Neural cell (in vitro differentiated cells): ENCODE measurements around the gene GLYATL3. TPM values are rescaled to one million over a fixed set of nuclear protein-coding genes. Genes with fewer than 3 reads are reported as not detected.

Experiments used
- H2AFZ ChIP-seq: fragments of 200-600, 300-800 bp; sonication (generic), shearing (Covaris generic); 2 replicates; pipeline ENCODE4 v1.6.0; 2014; ENCODE audit warnings: low read depth, mild to moderate bottlenecking, antibody characterized with exemption, low read length, moderate library complexity
- H3F3A ChIP-seq: fragments of 200-600 bp; shearing (Covaris generic); 2 replicates; pipeline ENCODE4 v1.6.1; 2016; ENCODE audit warnings: mild to moderate bottlenecking, moderate library complexity, mixed read lengths, antibody characterized with exemption, low read length; ENCODE audit not compliant: insufficient read depth, poor library complexity, severe bottlenecking
- H3K27ac ChIP-seq: fragments of 200-600, 300-800 bp; sonication (generic), shearing (Covaris generic); 2 replicates; pipeline ENCODE4 v1.5.1; 2014; ENCODE audit warnings: mild to moderate bottlenecking, low read length, moderate library complexity
- H3K27me3 ChIP-seq: fragments of 300-800, 200-600 bp; sonication (generic), shearing (Covaris generic); 2 replicates; pipeline ENCODE4 v1.6.0; 2014; ENCODE audit warnings: mild to moderate bottlenecking, low read depth, low read length, moderate library complexity; ENCODE audit not compliant: insufficient read depth
- H3K36me3 ChIP-seq: fragments of 300-800, 200-600 bp; sonication (generic), shearing (Covaris generic); 2 replicates; pipeline ENCODE4 v1.5.1; 2014; ENCODE audit warnings: mild to moderate bottlenecking, antibody characterized with exemption, low read length, moderate library complexity; ENCODE audit not compliant: insufficient read depth
- H3K4me2 ChIP-seq: fragments of 300-800, 200-600 bp; sonication (generic), shearing (Covaris generic); 2 replicates; pipeline ENCODE4 v1.6.0; 2014; ENCODE audit warnings: mild to moderate bottlenecking, low read length
- H3K4me3 ChIP-seq: fragments of 300-800, 200-600 bp; sonication (generic), shearing (Covaris generic); 2 replicates; pipeline ENCODE4 v1.5.1; 2014; ENCODE audit warnings: mild to moderate bottlenecking, low read length, moderate library complexity
- H3K79me2 ChIP-seq: fragments of 200-600 bp; shearing (Covaris generic); replicated peaks from 2 replicates; pipeline ENCODE4 v1.6.0; 2014; ENCODE audit warnings: mild to moderate bottlenecking, low read length, moderate library complexity; ENCODE audit not compliant: insufficient read depth
- H3K9ac ChIP-seq: fragments of 300-800, 200-600 bp; sonication (generic), shearing (Covaris generic); 2 replicates; pipeline ENCODE4 v1.6.1; 2016; ENCODE audit warnings: mild to moderate bottlenecking, low read length, mixed read lengths
- H3K9me2 ChIP-seq: fragments of 200-600 bp; shearing (Covaris generic); 2 replicates; pipeline ENCODE4 v1.6.1; 2016; ENCODE audit warnings: mild to moderate bottlenecking, low read length, mixed read lengths; ENCODE audit not compliant: insufficient read depth
- H3K9me3 ChIP-seq: fragments of 200-600, 300-800 bp; sonication (generic), shearing (Covaris generic); 2 replicates; pipeline ENCODE4 v1.6.1; 2016; ENCODE audit warnings: mild to moderate bottlenecking, mixed run types, low read length, moderate library complexity, mixed read lengths
- H4K20me1 ChIP-seq: fragments of 200-600 bp; shearing (Covaris generic); 2 replicates; pipeline ENCODE4 v1.6.1; 2016; ENCODE audit warnings: mild to moderate bottlenecking, mixed run types; ENCODE audit not compliant: insufficient read depth
- CTCF ChIP-seq: fragments of 450-650 bp; IDR thresholded peaks from 2 replicates; pipeline ENCODE4 v1.5.1; 2014; ENCODE audit warnings: antibody characterized with exemption, mild to moderate bottlenecking, moderate library complexity; ENCODE audit not compliant: poor library complexity, severe bottlenecking
- EP300 ChIP-seq: fragments of 450-650 bp; conservative IDR thresholded peaks from 2 replicates; pipeline ENCODE4 v1.6.1; 2014; ENCODE audit warnings: antibody characterized with exemption, mild to moderate bottlenecking, moderate library complexity; ENCODE audit not compliant: poor library complexity, severe bottlenecking
- EZH2 ChIP-seq: fragments of 200-600, 300-800 bp; shearing (Covaris generic), sonication (generic); IDR thresholded peaks from 2 replicates; pipeline ENCODE4 v1.6.1; 2014; ENCODE audit warnings: antibody characterized with exemption, low read length, borderline replicate concordance, mild to moderate bottlenecking; ENCODE audit not compliant: insufficient read depth, poor library complexity, severe bottlenecking
- MXI1 ChIP-seq: fragments of 450-650 bp; conservative IDR thresholded peaks from 2 replicates; pipeline ENCODE4 v1.6.1; 2014; ENCODE audit warnings: antibody characterized with exemption, mild to moderate bottlenecking; ENCODE audit not compliant: poor library complexity, severe bottlenecking
- POLR2AphosphoS5 ChIP-seq: IDR thresholded peaks from 2 replicates; pipeline ENCODE4 v1.6.1; 2012
- RAD21 ChIP-seq: fragments of 450-650 bp; conservative IDR thresholded peaks from 2 replicates; pipeline ENCODE4 v1.6.1; 2014; ENCODE audit warnings: antibody characterized with exemption, mild to moderate bottlenecking, moderate library complexity
- REST ChIP-seq: IDR thresholded peaks from 2 replicates; pipeline ENCODE4 v1.6.1; 2012; ENCODE audit warnings: borderline replicate concordance
- SMC3 ChIP-seq: fragments of 450-650 bp; conservative IDR thresholded peaks from 2 replicates; pipeline ENCODE4 v1.6.1; 2014; ENCODE audit warnings: antibody characterized with exemption, mild to moderate bottlenecking, moderate library complexity; ENCODE audit not compliant: poor library complexity
- TAF1 ChIP-seq: IDR thresholded peaks from 2 replicates; pipeline ENCODE4 v1.6.1; 2012; ENCODE audit warnings: low read depth
- polyA plus RNA-seq: library from polyadenylated mRNA; depleted of rRNA; stranded (reverse); fragments of >200 nt; gene quantifications from 2 replicates; pipeline ENCODE4 v1.2.3, GENCODE V29; 2014

The GLYATL3 gene
- polyA plus RNA-seq, 1 donor from 2014 or later: not detected

GRCh38 chr6:49462927-49463611, 36.7 kb upstream of the GLYATL3 start, which contains the start of the genes CENPQ and MMUT:
Gene CENPQ (plus strand): TSS chr6:49463370. CDS start chr6:49470177, 6,807 bp downstream.
Gene MMUT (minus strand): TSS chr6:49463253. CDS start chr6:49459466, 3,787 bp downstream.
- peak within 1 kb of the TSS; percentile 79 for H3K9ac ChIP-seq
- no peaks in the 10 kb centered on the region for H3K9me2 ChIP-seq
- no peaks in the 10 kb centered on the region for H3K9me3 ChIP-seq
- peak within 1 kb of the TSS; percentile 88 for H2AFZ ChIP-seq
- H3K4me2 ChIP-seq: peak within 1 kb of the TSS; percentile 82
- no peaks in the 10 kb centered on the region for H3F3A ChIP-seq
- no peaks in the 10 kb centered on the region for H3K27me3 ChIP-seq
- peaks cover 54% of the 10 kb centered on the region for H3K79me2 ChIP-seq
- no peaks in the 10 kb centered on the region for H3K36me3 ChIP-seq
- no peaks in the 10 kb centered on the region for H4K20me1 ChIP-seq
- TF ChIP-seq CTCF: no peak
- TF ChIP-seq TAF1: peak; percentile 52
- no peak for TF ChIP-seq REST
- peak; percentile 71 for TF ChIP-seq EP300
- peak; percentile 95 for TF ChIP-seq MXI1
- peak; percentile 28 for TF ChIP-seq SMC3
- TF ChIP-seq EZH2: no peak
- no peak for TF ChIP-seq RAD21
- TF ChIP-seq POLR2AphosphoS5: peak; percentile 96
- peak within 1 kb of the TSS; percentile 84 for H3K4me3 ChIP-seq
- peak within 1 kb of the TSS; percentile 71 for H3K27ac ChIP-seq

GRCh38 chr6:49463612-49463967, 36.1 kb upstream of the GLYATL3 start:
- no peaks in the 10 kb centered on the region for H3K9me3 ChIP-seq
- H3K27ac ChIP-seq: no peak overlapping the region
- H3K4me3 ChIP-seq: peak overlapping the region; percentile 84
- H4K20me1 ChIP-seq: no peaks in the 10 kb centered on the region
- H3F3A ChIP-seq: no peaks in the 10 kb centered on the region
- H2AFZ ChIP-seq: peak overlapping the region; percentile 88
- no peaks in the 10 kb centered on the region for H3K9me2 ChIP-seq
- no peak for TF ChIP-seq RAD21
- no peak for TF ChIP-seq MXI1
- no peak for TF ChIP-seq REST
- no peak for TF ChIP-seq POLR2AphosphoS5
- no peak for TF ChIP-seq EZH2
- TF ChIP-seq TAF1: no peak
- no peak for TF ChIP-seq SMC3
- TF ChIP-seq CTCF: no peak
- TF ChIP-seq EP300: no peak
- H3K36me3 ChIP-seq: no peaks in the 10 kb centered on the region
- H3K27me3 ChIP-seq: no peaks in the 10 kb centered on the region
- peaks cover 54% of the 10 kb centered on the region for H3K79me2 ChIP-seq
- peak overlapping the region; percentile 38 for H3K4me2 ChIP-seq
- peak overlapping the region; percentile 79 for H3K9ac ChIP-seq
